ENCODE data around the gene C1orf232.

Gene C1orf232

DNA sequence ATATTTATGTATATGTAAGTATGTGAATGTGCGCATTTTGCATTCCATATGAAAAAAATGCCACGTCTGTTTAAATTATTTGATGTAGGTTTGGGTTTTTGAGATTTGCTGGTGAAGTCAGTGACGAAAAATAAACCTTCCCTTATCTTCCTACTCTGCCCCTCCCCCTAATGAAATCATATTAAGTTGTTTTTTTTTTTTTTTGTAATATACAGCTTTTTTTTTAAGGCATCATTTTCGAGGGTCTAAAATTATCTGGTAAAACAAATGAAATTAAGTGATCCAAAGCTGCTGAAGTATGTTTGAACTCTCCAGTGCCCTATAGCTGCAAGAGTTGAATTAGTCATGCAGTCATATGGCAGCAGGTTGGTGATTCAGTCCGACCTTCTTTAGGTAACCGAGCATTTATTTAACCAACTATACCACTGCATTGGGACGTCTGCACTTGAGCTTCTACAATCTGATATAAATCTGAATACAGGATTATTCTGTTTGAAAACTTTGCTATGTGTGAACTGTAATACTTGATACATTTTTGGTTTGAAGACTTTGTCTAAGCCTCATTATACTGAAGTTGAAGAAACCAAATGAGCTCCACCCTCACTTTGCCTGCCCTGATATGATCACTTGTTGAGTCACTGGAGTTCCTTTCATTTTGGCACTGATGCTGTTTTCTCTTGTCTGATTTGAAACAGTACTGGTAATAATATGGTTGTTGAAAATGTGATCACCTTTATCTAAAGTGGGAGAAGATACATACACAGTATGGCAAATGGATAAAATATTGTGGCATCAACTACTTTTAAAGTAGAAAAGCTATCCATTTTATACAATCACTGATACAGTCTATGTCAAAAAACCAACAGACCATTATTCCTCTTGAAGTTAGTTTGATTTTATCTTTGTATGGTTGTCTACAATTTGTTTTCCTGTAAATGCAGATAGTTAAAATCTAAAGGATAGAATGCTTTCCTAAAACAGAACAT is 45.5 kb downstream of the C1orf232 start:
- DNase-seq: no peak

GRCh38 chr1:26121854-26122773 is 46.6 kb downstream of the C1orf232 start:
- no peak for DNase-seq

DNA sequence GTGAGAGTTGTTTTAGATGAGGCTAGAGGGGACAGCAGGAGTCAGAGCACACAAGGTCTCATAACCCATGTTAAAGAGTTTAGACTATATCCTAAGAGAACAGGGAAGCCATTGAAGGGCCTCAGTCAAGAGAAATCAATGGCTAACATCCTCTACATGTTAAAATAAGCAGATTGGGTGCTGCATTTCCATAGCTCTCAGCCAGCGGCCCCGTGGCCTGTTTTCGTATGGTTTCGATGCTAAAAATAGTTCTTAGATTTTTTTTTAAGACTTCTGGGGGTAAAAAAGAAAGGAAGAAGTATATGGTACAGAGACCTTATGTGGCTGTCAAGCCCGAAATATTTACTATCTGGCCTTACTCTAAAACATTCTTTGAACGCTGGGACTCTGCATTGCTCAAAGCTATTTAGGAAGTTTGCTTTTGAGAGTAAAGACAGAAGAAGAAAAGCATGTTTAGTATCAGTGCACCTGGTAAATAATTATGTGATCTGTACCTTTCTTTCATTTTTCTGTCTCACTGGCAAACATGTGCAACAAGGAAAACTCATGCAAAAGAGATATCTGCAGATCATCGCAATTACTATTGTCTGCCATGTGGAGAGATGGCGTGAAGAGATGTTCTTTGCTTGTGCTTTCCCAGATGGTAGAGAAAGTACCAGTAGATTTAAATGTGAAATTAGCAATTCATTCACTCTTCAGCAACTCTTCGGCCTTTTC is 48.7 kb downstream of the C1orf232 start:
- DNase-seq: no peak

GRCh38 chr1:26114165-26114927 is 54.4 kb downstream of the C1orf232 start:
- DNase-seq: no peak
